ENCODE results near the gene CNNM1. TPM values are rescaled to one million over a fixed set of nuclear protein-coding genes. Genes with fewer than 3 reads are reported as not detected.

CNNM1 gene
- total RNA-seq, 1 experiment from 2014 or later = 3.0 TPM

DNA sequence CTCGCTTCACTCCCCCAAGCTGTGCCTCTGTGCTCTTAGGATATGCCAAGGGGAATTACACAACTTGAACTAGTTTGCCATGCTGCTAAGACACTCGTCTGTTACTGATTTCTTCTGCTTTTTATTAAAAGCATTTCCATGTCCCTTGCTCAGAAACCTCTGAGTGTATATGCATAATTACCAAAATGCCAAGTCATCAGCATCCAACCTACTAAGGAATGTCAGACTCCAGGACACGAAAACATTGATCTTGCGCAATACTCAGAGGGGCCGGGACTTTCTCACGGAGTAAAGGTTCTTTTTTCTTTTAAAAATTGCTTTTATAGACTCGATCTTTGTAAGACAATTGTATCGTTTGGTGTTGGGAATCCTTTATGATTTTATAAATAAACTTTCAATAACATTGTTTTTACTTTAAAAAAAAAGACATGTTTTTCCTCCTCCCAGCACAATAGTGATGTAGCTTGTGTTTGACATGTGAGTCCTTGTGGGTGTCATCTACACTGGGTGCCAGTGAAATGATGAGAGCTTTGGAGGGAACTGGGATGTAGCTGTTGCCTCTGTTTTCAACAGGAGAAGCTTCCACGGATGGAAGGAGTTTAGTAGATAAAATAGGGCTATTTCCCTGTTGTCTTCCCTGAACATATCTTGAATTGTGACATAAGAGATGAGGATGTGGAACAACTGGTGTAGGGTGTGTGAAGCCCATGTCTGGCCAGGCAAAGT lies 43.6 kb downstream of the CNNM1 start:
- no peak for DNase-seq (ENCODE audit: low read depth)

GRCh38 chr10:99374526-99374925 lies 45.4 kb downstream of the CNNM1 start:
- peak; percentile 49 for DNase-seq (ENCODE audit: low read depth)

DNA sequence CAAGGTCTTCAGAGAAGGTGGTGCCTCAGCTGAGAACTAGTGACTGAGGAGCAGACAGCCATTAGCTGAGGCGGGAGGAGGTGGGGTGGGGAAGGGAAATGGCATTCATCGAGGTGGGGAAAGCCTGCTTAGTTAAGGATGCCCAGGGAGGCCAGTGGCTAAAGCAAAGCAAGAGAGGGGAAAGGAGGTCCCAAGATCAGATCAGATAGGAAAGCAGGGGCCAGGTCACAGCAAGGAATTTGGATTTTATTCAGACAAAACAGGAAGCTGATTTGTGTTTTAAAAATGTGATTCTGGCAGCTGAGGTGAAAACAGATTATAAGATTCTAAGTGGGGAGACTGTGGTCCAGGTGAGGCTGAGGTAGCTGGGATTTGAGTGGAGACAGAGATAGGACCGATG lies 45.8 kb downstream of the CNNM1 start:
- no peak for DNase-seq (ENCODE audit: low read depth)

DNA sequence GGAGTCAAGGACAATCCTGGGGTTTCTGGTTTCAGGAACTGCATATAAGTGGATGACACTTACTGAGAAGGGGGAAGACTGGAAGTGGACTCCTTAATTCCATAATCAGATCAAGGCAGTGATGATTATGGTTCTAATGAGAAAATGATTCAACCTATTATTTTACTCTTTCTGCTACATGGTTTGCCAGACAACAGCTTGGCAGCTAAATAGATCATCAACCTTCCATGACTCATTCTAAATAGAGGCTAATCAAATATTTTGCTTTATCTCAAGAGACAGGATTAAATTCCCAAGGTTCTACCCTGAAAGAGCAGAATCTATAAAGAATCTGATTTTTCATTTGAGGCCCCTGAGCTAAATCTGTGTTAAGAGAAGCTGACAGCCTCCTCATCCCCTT lies 46.3 kb downstream of the CNNM1 start:
- no peak for DNase-seq (ENCODE audit: low read depth)

DNA sequence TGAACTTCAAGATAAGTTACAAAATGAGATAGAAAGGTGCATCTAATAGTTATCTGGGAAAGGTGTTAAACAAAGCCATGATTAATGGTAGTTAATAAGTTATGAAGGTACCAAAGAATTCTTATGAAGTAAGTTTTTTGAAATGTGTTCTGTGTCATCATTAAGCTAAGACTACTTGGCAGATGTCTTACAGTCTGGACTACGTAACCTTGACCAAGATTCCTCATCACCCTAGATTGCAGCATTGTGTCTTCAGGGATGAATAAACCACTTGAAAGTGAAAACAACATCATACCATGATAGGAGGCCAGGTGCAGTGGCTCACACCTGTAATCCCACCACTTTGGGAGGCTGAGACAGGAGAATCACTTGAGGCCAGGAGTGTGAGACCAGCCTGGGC lies 53.0 kb downstream of the CNNM1 start:
- DNase-seq (ENCODE audit: low read depth) = no peak

GRCh38 chr10:99387071-99387470 lies 57.9 kb downstream of the CNNM1 start:
- DNase-seq (ENCODE audit: low read depth) = no peak

DNA sequence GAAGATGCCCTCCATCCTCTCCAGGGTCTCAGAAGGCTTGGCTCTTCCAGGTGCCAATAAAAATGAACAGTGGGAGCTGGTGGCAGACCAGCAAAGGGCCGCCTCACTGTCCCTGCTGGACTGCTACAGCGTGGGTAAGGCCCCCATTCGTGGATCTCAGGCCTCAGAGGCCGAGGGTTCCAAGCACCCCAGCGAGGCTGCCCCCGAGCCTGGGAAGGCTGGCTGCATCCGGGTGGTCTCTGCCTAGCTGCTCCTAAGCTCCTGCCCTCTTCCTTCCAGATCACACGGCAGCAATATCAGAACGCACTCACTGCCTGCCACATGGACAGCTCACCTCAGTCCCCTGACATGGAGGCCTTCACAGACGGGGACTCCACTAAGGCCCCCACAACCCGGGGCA lies 58.4 kb downstream of the CNNM1 start:
- no peak for DNase-seq (ENCODE audit: low read depth)

DNA sequence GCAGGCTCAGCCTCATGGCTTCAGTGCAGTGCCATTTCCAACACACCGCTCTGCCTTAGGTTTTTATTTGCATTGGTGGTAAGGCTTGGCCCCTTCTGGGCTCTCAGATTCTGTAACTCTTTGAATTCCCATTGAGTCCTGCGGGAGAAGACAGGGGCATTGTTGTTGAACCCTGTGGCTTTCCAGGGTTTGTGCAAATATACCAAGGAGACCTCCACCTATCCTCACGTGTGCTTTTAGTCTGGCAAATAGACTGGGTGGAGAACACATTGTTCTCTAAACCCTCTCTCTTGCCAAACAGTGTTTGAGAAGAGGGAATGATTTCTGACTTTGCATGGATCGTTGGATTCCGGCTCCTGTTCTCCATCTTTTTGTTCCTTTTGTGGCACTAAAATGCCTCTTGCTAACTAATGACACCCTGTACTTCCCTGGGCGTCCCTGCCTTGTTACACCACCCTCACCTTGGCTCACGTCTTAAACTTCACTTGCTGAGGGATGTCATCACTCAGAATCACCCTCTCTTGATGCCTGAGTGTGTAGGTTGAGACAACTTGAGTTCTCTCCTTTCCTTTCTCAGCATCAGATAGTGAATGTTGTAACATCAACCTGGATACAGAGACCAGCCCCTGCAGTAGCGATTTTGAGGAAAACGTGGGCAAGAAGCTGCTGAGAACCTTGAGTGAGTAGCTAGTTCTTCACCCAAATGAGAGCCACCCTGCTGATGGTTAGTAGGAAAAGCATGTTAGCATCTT lies 60.7 kb downstream of the CNNM1 start:
- DNase-seq (ENCODE audit: low read depth) = no peak

- DNase-seq (ENCODE audit: low read depth) = no peak
Observed at GRCh38 chr10:99391346-99391745, 62.2 kb downstream of the CNNM1 start.

GRCh38 chr10:99393036-99393435 lies 63.9 kb downstream of the CNNM1 start:
- DNase-seq (ENCODE audit: low read depth) = peak; percentile 33

GRCh38 chr10:99393683-99394082 lies 64.5 kb downstream of the CNNM1 start:
- DNase-seq (ENCODE audit: low read depth) = no peak

GRCh38 chr10:99394256-99394655 lies 65.1 kb downstream of the CNNM1 start:
- DNase-seq (ENCODE audit: low read depth) = no peak

- DNase-seq (ENCODE audit: low read depth) = no peak
Observed at GRCh38 chr10:99394761-99395386, 65.7 kb downstream of the CNNM1 start.

GRCh38 chr10:99395750-99396445 lies 66.7 kb downstream of the CNNM1 start:
- DNase-seq (ENCODE audit: low read depth) = peak; percentile 91

- peak; percentile 51 for DNase-seq (ENCODE audit: low read depth)
Observed at GRCh38 chr10:99396471-99396870, 67.3 kb downstream of the CNNM1 start.

GRCh38 chr10:99399664-99400063 lies 70.5 kb downstream of the CNNM1 start:
- no peak for DNase-seq (ENCODE audit: low read depth)

GRCh38 chr10:99403674-99404073 lies 74.5 kb downstream of the CNNM1 start:
- DNase-seq (ENCODE audit: low read depth) = peak; percentile 19

- no peak for DNase-seq (ENCODE audit: low read depth)
Observed at GRCh38 chr10:99406149-99406548, 77.0 kb downstream of the CNNM1 start.

- DNase-seq (ENCODE audit: low read depth) = no peak
Observed at GRCh38 chr10:99410146-99410545, 81.0 kb downstream of the CNNM1 start.

DNA sequence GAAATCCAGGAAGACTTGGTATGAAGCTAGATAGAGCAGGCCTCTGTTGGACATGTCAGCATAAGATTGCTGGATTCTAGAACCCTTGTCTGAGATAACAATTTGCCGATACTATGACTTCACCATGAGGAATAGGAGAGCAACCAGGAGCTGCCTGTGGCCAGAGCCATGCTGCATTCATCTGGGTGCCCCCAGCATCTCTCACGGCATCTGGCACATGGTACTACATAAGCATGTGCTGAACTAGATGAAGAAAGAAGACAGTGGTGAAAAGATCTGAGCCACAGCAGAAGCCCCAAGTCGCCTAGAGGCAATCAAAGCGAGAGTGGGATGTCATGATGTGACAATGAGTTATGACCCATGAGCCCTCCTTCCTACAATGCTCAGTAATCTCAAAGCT lies 81.7 kb downstream of the CNNM1 start:
- no peak for DNase-seq (ENCODE audit: low read depth)

- no peak for DNase-seq (ENCODE audit: low read depth)
Observed at GRCh38 chr10:99411546-99411945, 82.4 kb downstream of the CNNM1 start.

- no peak for DNase-seq (ENCODE audit: low read depth)
Observed at GRCh38 chr10:99412099-99412498, 82.9 kb downstream of the CNNM1 start.

Data from Daoy (cell line).